GM11168 (cell line): ENCODE data around the gene ABI3BP.

Source experiments
- in situ Hi-C: fragments of 300-500 bp; cut with MboI; formaldehyde crosslinking; loops from one replicate; pipeline ENCODE4 v1.12.0; 2022; ENCODE audit warnings: low sequenced_read_pairs; ENCODE audit not compliant: unreplicated experiment

Gene ABI3BP

DNA sequence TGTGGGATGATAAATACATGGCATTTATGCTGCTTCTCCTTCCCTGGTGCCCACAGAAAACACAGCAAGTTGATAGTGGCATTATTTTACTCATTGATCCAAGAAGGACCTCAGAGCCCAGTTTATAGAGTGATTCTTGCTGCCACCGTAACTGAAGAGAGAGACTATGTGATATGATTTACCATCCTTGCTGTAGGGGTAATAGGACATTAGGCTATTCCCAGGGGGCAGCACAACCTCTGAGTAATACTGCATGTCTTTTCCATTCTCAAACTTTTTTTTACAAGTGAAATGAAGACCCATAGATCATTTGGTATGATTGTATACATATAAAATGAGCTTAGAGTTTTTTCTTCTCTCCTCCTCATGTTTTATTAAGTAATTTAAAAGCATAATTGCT, 136.4 kb downstream of the ABI3BP start:
- in situ Hi-C loops = no loop called here

DNA sequence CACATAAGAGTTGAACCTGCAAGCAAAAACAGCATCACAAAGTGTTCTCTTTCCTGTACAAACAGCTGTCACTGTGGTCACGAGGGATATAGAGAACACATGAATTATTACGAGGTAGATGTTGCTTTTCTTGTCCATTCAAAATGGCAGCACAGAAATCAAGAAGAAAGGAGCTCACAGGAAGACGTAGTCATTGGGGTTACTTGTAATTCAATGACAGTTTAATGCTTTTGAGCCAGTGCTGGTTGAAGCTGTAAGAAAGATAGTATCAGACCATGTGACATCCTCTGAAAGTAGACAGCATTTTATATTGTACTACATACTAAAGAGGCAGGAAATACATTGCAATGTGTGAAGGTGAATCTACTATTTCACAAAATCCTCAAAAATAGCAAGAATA, 140.4 kb downstream of the ABI3BP start:
- in situ Hi-C loops = no loop called here

DNA sequence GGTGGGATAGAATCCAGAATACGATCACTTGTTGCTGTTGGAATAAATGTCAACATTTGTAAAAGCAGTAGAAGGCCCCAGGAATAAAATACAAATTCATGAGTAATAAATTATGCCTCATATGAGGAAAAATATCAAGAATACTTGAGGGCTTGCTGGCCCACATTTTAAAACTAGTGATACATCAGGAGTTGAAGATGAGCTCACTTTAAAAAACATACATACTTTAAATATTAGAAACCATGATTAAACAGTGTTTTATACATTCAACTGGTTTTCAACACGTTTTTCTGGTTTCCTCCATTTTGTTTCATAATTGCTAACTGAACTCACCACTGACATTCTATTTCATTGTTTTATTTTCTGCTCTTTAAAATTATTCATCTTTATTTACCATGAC, 142.5 kb downstream of the ABI3BP start:
- in situ Hi-C loops = no loop called here

DNA sequence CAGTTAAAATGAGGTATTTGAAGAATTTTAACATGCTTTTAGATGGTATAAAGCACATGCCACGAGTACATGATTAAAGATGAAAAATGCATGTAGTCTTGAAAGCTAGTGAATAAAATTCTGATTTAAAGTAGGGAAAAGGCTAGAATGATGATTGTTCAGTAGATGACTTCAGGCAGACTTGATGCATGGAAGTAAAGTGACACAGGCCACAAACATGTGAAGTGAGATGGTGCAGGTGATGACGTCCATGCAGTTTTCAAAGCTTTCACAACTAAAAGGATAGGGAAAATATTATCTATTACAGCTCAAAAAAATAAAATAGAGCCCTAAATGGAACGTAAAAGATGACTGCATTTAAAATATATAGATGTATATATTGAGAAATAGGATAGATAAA, 143.1 kb downstream of the ABI3BP start:
- in situ Hi-C loops = no loop called here

DNA sequence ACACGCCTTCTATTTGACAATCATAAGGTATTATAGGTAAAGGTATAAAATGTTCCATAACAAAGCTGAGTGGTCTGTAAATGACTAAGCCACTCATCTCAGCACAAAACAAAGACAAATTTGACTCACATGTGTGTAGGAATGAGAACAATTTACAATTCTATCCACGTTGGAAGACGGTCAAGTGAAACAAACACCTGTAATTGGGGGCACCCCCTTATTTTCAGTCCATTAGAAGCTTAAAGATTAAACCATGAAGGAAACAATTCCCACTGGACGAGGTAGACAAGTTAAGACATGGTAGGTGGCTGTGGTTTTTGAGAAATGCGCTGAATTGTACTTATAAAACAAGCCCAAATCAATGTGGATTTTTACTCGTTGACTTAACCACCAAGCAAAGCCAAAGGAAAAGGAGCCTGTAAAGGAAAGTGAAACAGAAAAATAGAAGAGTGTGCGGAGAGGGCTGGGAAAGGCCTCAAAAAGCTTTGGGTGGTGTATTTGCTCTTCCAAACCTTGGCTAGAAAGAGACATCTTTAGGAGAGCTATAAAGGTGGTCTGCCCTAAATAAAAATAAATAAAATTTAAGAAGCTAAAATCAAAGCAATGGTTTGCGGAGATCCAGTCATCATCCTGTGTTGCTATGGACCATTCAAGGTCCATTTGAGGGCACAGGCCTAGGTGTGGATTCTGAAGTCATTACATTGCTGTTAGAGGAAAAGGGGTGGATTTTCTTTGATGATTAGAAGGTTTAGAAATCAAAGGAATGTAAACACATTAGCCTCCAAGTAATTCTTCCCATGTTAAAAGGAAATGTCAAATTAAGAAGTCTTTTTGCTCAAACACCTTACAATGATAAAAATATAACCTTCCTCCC, 148.9 kb downstream of the ABI3BP start:
- in situ Hi-C loops = no loop called here

DNA sequence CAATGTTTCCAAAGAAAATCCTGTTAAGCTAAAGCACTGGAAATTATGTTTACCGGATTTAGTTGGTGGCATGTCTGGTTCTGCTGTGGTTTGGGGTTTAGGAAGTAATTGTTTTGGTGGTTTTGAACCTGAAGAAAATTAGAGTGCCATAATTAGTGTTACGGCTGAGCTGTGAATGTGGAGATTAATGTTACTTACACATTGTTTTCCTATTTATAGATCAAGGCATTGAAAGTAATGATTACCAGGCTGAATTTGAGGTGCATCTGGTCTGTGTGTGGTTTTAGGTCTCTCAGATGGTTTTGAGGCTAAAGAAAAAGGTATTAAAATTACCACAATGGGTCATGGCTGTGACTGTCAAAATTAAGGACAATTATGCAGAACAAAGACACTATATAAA, 155.1 kb downstream of the ABI3BP start:
- in situ Hi-C loops = no loop called here

DNA sequence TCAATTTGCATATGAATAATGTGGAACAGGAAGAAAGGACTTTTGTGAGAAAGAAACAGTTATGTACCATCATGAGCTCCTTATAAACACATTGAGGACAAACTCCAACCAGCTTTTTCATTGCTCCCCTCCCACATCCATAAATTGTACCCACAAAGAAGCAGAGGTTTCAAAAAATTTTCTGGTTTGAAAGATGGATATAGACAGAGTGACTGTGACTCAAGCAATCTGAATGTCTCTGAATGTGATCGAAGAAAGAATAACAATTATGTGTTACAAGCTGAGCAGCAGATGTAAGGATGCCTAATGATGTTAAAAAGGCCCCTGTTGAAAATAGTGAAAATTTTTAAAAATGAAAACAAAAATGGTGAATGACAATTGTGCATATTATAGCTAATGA, 156.6 kb downstream of the ABI3BP start:
- in situ Hi-C loops = no loop called here

DNA sequence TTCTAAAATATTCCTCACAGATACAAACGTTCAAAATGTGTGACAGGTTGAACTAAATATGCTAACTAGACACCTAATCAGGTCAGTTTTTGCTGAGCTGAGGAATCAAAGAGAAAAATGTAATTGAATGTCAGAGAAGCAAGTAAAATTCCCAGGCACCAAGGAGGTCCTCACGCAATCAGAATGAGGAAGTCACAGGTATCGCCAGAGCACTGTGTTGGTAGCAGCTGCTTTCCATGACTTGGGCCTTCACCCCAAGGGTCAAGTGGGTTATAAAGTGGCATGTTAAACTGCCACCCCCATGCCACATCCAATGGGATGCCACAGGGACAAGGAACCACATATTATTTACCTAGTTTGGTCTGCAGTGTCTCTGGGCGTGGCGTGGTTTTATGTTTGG, 158.9 kb downstream of the ABI3BP start:
- in situ Hi-C loops = no loop called here

DNA sequence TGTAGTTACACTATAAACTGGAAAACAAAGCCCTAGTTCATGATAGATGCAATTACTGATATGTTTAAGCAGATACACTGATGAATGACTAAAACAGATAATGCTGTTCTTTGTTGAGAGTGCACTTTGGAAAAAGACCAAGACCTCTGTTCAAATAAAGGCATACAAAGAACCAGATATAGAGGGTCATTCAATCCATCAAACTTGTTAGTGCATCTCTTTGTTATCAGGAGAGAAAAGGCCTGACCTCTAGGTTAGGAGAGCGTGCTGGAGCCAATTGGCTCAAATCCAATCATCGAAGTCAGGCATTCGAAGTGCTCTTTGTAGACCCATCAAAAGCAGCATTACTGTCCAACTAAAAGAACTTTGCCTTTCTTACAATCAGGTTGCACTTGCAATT, 159.7 kb downstream of the ABI3BP start:
- in situ Hi-C loops = no loop called here

DNA sequence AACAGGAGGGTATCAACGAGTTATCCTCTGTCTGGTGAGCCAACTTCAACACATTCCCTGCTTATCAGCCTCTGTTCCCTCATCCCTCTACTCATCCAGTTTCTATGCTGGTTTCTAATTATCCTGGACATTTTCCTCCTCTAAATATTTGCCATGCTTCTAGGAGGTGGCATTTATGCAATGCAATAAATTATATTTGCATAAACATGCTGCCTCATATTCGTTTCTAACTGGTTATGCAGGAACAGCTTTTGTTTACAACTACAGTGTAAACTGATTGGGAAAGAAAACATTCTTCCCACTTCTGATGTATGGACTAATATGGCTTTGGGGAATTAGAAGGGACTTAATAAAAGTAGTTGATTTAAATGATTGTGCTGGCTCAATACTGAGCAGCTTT, 161.6 kb downstream of the ABI3BP start:
- in situ Hi-C loops = no loop called here

DNA sequence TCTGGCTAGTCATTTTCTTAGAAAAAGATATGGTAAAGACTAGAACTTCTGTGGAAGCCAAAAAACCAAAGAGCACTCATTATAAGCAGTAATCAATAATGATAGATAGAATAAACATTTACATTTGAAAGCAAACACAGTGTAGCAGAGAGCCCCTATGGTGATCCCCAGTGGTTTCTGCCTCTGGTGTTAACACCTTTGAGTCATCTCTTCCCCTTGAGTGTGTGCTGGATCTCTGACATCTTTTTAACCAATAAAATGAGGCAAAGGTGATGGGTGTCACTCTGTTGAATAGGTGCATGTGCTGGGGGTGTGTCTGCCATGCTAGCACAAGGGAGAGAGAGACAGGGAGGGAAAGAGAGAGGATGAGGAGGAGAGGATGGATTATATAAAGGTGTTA, 162.3 kb downstream of the ABI3BP start:
- in situ Hi-C loops = no loop called here

DNA sequence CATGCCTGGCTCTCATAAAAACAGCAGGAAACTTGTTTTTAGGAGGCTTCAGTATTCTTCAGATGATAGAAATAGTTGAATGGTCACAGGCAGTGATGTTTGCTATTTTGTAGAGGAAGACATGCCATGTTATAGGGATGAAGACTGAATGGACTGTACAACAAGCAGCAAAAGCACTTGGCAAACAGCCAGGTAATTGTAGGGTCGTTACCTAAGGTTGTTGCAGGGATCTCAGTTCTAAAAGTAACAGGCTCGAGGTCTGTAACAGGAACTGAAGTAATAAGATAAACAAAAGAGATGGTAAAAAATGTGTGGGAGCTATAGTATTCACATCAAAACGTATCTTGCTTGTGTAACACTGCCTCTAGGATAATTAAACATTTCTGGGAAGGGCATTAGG, 167.6 kb downstream of the ABI3BP start:
- in situ Hi-C loops = no loop called here

DNA sequence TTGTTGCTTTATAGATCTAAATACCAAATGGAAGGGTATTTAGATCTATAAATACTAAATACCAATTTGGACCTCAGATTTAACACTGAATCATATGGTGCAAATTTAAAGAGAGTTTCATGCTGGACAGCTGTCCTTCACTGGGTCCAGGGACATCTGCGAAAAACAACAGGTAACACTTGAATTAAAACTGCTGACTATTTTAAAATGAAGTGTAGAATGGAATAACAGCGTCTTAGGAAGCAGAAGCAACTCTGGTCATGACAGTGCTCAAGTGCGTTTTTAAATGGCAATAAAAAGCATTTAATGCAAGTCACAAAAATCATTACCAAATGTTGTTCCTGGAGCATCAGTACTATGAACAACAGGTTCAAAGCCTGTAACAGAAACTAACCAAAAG, 177.6 kb downstream of the ABI3BP start:
- in situ Hi-C loops = no loop called here

DNA sequence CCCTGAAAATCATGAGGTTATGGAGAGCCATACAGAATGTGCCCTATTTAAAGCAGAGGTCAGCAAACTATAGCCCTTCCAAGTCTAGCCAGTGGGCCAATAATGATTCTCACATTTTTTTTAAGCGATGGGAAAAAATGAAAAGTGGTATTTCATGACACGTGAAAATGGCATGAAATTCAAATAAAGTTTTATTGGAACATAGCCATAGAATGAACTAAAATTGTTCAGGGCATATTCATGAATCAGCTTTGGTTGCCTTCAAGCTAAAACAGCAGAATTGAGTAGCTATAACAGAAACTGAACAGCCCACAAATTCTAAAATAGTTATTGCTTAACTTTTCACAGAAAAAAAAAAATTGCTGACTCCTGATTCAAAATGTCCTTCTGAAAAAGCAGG, 179.4 kb downstream of the ABI3BP start:
- in situ Hi-C loops = no loop called here

DNA sequence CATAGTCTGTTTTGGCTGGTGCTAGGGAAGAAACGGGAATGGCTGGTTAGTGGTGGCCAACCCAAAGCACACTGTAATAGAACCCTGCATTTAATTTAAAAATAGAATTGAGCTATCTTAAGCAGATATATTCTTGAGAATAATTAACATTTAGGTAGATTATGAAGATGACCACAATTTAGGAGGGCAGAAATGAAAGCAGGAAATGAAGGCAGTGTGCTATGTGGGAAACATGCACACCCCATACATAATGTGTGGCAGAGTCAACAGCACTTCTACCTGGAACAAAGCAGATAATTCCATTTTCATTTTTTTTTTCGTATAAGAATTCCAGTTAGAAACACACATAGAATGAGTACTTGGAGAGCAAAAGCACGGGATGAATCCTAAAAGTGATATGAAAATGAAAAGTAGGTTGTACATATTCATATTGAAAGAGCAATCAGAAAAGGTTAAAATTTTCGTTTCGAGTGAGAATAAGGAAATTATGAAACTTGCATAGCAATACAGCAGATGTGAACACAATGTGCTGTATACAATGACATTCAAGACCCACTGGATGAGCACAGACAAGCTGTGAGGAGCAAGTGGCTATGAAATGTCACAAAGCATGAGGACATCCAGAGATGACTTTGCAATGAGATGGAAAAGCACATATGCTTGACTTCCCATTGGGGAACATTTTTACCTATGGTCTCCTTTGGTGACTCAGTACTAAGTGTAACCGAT, 181.3 kb downstream of the ABI3BP start:
- in situ Hi-C loops = no loop called here

DNA sequence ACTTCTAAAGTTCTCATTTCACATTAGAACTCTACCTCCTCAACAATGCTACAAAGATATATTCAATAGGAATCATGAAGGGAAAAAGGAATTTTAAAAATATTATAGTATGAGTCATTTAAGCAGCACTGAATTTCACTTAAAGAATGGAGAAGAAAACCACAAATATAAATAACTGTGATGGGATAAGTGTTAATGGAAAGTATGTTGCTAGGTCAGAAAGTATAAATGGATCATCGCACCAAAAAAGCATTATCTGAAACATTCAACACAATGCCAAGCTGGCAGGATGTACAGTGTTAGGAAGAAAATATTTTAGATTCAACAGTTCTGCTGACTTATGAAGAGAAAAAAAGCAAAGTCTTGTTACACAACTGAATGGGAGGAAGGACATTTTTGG, 182.6 kb downstream of the ABI3BP start:
- in situ Hi-C loops = no loop called here

DNA sequence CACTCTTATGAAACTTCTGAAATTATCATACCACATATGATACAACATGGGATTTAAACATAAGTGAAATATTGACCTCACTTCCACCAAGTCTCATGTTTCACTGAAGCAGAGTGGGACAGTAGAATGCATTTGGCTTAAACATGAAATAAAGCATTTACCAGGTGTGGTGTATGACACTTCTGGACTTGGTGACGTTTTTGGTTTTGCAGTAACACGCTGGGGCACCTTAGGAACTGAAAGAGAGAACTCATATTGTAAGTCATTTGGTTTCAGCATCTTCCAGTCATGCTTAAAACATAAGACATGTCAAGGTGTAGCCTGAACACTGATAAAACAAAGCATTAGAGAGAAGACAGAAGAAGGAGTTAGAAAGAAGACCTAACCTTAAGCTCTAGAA, 188.6 kb downstream of the ABI3BP start:
- in situ Hi-C loops = no loop called here

DNA sequence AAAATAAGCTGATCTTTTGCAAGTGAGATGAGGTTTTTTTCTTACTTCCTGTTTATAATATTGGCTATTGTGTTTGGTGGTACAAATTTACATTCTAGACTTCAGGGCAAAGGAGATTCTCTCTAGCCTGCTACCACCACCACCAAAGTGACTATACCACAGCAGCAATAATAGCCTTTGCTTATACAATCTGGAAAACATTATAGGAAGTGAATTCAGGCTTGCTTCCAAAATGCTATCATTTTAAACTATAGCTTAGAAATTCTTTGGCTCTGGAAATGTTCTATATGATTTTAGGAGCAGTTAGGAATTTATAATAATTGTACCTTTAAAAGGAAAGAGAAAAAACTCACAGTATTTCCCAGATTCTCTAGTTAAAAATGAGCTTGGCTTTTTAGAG, 189.5 kb downstream of the ABI3BP start:
- in situ Hi-C loops = no loop called here

DNA sequence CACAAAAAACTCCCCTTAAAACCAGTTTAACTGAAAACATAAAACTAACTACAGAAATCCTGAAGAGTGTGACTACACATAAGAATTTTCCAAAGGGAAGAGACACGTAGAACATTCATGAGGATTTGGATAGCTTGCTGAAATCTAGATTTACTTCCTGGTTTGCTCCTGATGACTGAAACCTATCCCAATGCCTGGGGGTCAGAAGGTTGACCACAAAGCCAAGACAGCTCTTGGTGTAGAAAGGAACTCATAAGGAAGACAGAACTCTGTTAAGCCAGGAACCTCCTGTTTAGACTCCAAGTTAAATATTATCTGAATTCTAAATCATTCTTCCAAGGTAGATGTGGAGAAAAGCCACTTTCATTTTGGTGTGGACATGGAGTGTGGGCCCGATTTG, 191.1 kb downstream of the ABI3BP start:
- in situ Hi-C loops = no loop called here

DNA sequence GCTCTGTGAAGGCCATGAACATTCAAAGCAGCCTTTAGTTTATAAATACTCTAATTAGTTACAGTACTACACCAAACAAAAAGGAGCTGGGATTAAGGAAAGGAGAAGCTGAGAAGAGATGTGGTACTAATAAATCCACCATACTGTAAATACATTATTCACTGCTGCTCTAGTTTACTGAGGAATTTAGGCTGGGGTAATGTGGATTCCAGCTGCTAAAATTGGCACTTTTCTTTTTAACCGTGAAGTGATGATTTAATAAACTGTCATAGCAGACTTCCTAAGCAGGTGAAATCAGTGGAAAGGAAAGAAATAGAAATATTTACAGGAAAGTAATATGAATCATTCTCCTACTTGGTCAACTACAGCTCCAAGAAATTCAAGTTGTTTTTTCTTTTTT, 195.2 kb downstream of the ABI3BP start:
- in situ Hi-C loops = no loop called here

DNA sequence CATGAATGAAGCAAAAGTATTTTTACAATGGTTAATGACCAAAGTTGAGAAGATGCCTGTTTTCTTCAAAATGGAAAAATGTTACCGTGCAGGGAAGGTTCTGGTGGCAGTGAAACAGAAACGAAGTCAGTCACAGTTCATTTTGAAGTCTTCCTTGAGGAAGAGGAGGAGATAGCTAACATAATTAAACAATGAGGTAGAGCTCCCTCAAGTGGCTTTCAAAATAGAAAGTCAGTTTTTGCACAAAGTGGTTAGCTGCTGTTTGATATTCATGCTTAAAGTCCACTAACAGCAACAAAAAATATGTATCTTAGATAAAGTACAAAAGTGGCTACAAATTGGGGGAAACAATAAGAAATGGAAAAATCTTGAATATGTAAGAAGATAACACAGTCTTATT, 196.7 kb downstream of the ABI3BP start:
- in situ Hi-C loops = no loop called here

DNA sequence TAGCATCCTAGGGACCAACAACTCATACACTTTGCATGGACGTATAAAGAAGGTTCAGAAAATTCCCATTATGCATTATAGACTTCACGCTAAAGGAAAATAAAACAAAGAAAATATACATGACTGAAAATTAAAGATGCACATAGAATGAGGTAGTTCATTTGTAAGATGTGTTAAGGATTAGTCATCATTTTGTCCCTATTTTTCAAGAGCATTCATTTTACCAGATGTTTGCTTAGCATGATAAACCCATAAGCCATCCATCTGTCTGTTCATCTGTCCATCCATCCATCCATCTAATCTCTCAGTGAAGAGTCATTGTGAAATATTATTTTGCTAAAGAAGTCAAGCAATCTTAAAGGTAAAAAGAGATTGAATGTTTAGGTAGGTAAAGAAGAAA, 203.6 kb downstream of the ABI3BP start:
- in situ Hi-C loops = no loop called here
